ENCODE measurements around the gene TWIST2. TPM values are rescaled to one million over a fixed set of nuclear protein-coding genes. Genes with fewer than 3 reads are reported as not detected.

Gene TWIST2
- total and polyA plus RNA-seq, 10 of the 15 experiments (the other 5 are each of a cell fraction or from before 2014, with no cell fraction given), result not detected

DNA sequence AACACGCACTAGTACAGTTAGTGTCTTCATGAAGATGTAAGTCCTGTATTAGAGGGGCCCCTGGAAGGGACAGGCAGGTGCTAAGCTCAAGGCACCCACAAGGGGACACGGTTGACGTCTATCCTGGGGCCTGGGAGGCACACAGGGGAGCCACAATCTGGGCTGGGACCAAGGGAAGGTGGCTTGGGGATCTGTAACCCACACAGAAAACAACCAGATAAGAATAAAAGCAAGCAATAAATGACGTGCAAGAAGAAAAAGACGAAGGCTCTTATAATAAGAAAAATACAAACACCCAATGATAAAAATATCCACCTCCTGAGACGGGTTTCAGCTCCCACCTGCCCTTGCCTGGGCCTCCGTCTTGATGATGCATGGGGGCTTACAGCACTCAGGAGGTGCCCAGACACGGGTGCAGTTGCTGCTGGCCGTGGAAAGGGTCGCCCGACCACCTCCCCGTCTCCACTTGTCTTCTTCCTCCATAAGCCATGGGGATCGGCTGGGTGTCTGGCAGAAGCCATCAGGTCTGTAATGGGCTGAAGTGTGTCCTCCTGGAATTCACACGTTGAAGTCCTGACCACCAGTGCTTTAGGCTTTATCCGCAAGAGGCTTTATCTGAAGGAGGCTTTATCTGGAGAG lies 73.9 kb downstream of the TWIST2 start:
- in situ Hi-C loops (cut with MboI) (no loop called here), intact Hi-C loops (cut with micrococcal nuclease; ENCODE audit: unreplicated experiment) (no loop called here)
- ChIA-PET SMC1A (ENCODE audit: uncharacterized antibody, unreplicated experiment) (no interaction called here), CTCF (no interaction called here), POLR2A (no interaction called here), RAD21 (ENCODE audit: unreplicated experiment) (no interaction called here)
- BruUV-seq (replicated peaks), result no TSS peak
- H3K4me3 ChIP-seq, result no peak overlapping the region
- H3K4me1 ChIP-seq (ENCODE audit: control insufficient read depth, insufficient read depth, low read length), result no peaks in the 10 kb centered on the region
- H3K9ac ChIP-seq (ENCODE audit: control insufficient read depth, insufficient read depth, low read length), result no peak overlapping the region
- H3K79me2 ChIP-seq (ENCODE audit: control insufficient read depth, insufficient read depth, low read length), result no peaks in the 10 kb centered on the region
- H3K9me3 ChIP-seq (replicated peaks; ENCODE audit: control insufficient read depth, insufficient read depth, low read length), result no peaks in the 10 kb centered on the region
- no peak for ATAC-seq
- H3K36me3 ChIP-seq (ENCODE audit: control insufficient read depth in 2 of 2, insufficient read depth in 2 of 2, low read length in 1 of 2), result no peaks in the 10 kb centered on the region
- no peak overlapping the region for H2AFZ ChIP-seq (ENCODE audit: control insufficient read depth, low read depth, low read length)
- FAIRE-seq, result no peak
- 27% methylated on average over 15 of the region's 15 CpGs for WGBS (ENCODE audit: insufficient coverage, insufficient replicate concordance, low lambda C conversion rate, missing lambda C conversion rate)
- H3K4me2 ChIP-seq (ENCODE audit: control insufficient read depth, insufficient read depth), result no peak overlapping the region
- TF ChIP-seq, protein P1, sequence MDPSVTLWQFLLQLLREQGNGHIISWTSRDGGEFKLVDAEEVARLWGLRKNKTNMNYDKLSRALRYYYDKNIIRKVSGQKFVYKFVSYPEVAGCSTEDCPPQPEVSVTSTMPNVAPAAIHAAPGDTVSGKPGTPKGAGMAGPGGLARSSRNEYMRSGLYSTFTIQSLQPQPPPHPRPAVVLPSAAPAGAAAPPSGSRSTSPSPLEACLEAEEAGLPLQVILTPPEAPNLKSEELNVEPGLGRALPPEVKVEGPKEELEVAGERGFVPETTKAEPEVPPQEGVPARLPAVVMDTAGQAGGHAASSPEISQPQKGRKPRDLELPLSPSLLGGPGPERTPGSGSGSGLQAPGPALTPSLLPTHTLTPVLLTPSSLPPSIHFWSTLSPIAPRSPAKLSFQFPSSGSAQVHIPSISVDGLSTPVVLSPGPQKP (IDR thresholded peaks at IDR 0.05; ENCODE audit: low read depth, low read length), result no peak
- TF ChIP-seq ESRRA (IDR thresholded peaks at IDR 0.05; ENCODE audit: low read length), result no peak
- no peak for TF ChIP-seq IRF4 (IDR thresholded peaks at IDR 0.05; ENCODE audit: low read depth, low read length)
- no peak for TF ChIP-seq HDAC6 (IDR thresholded peaks at IDR 0.05; ENCODE audit: unreplicated experiment)
- TF ChIP-seq IKZF2 (IDR thresholded peaks at IDR 0.05), result no peak
- no peak for TF ChIP-seq ZSCAN29 (IDR thresholded peaks at IDR 0.05)
- TF ChIP-seq, protein P2, sequence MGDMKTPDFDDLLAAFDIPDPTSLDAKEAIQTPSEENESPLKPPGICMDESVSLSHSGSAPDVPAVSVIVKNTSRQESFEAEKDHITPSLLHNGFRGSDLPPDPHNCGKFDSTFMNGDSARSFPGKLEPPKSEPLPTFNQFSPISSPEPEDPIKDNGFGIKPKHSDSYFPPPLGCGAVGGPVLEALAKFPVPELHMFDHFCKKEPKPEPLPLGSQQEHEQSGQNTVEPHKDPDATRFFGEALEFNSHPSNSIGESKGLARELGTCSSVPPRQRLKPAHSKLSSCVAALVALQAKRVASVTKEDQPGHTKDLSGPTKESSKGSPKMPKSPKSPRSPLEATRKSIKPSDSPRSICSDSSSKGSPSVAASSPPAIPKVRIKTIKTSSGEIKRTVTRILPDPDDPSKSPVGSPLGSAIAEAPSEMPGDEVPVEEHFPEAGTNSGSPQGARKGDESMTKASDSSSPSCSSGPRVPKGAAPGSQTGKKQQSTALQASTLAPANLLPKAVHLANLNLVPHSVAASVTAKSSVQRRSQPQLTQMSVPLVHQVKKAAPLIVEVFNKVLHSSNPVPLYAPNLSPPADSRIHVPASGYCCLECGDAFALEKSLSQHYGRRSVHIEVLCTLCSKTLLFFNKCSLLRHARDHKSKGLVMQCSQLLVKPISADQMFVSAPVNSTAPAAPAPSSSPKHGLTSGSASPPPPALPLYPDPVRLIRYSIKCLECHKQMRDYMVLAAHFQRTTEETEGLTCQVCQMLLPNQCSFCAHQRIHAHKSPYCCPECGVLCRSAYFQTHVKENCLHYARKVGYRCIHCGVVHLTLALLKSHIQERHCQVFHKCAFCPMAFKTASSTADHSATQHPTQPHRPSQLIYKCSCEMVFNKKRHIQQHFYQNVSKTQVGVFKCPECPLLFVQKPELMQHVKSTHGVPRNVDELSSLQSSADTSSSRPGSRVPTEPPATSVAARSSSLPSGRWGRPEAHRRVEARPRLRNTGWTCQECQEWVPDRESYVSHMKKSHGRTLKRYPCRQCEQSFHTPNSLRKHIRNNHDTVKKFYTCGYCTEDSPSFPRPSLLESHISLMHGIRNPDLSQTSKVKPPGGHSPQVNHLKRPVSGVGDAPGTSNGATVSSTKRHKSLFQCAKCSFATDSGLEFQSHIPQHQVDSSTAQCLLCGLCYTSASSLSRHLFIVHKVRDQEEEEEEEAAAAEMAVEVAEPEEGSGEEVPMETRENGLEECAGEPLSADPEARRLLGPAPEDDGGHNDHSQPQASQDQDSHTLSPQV (IDR thresholded peaks at IDR 0.05), result no peak
- TF ChIP-seq, protein P3, sequence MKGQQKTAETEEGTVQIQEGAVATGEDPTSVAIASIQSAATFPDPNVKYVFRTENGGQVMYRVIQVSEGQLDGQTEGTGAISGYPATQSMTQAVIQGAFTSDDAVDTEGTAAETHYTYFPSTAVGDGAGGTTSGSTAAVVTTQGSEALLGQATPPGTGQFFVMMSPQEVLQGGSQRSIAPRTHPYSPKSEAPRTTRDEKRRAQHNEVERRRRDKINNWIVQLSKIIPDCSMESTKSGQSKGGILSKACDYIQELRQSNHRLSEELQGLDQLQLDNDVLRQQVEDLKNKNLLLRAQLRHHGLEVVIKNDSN (IDR thresholded peaks at IDR 0.05; ENCODE audit: borderline replicate concordance, extremely low read length, insufficient read depth, low read depth, low read length), result no peak
- TF ChIP-seq SMC3 (IDR thresholded peaks at IDR 0.05; ENCODE audit: borderline replicate concordance, low read length), result no peak
- no peak for TF ChIP-seq HDAC2 (IDR thresholded peaks at IDR 0.05)
- no peak for TF ChIP-seq MEF2B (IDR thresholded peaks at IDR 0.05; ENCODE audit: partially characterized antibody, poor library complexity, severe bottlenecking)
- TF ChIP-seq RCOR1 (conservative IDR thresholded peaks at IDR 0.05; ENCODE audit: low read depth, low read length), result no peak
- no peak for TF ChIP-seq KDM1A (IDR thresholded peaks at IDR 0.05; ENCODE audit: borderline replicate concordance)
- no peak for TF ChIP-seq DPF2 (IDR thresholded peaks at IDR 0.05)
- TF ChIP-seq ETV6 (conservative IDR thresholded peaks at IDR 0.05 in 1 of 2, IDR thresholded peaks at IDR 0.05 in 1 of 2; ENCODE audit: borderline replicate concordance in 1 of 2, low read depth in 1 of 2), result no peak
- TF ChIP-seq TCF7 (IDR thresholded peaks at IDR 0.05; ENCODE audit: borderline replicate concordance), result no peak
- no peak for TF ChIP-seq RB1 (IDR thresholded peaks at IDR 0.05; ENCODE audit: borderline replicate concordance)
- no peak for TF ChIP-seq NFYB (IDR thresholded peaks at IDR 0.05; ENCODE audit: insufficient read depth, low read depth, low read length)
- TF ChIP-seq HCFC1 (IDR thresholded peaks at IDR 0.05; ENCODE audit: low read length), result no peak
- no peak overlapping the region for H3K27ac ChIP-seq (ENCODE audit: control insufficient read depth, insufficient read depth)
- no peaks in the 10 kb centered on the region for H4K20me1 ChIP-seq (ENCODE audit: control insufficient read depth, insufficient read depth)
- DNase-seq (ENCODE audit: low read depth, low spot score), result no peak
- H3K27me3 ChIP-seq (replicated peaks in 1 of 2; ENCODE audit: control insufficient read depth in 2 of 2, insufficient read depth in 2 of 2, low read length in 1 of 2), result peaks cover 2 to 4% of the 10 kb centered on the region in 2 experiments; a peak in 2 of 4 replicates
